Measurements from ENCODE around the gene MYOT. TPM values are rescaled to one million over a fixed set of nuclear protein-coding genes. Genes with fewer than 3 reads are reported as not detected.

The MYOT gene
- total RNA-seq, 2 donors from 2014 or later: not detected

- peaks cover 3% of the 10 kb centered on the region for H3K4me1 Mint-ChIP-seq (ENCODE audit: low read depth)
- no peaks in the 10 kb centered on the region for H3K27me3 Mint-ChIP-seq (ENCODE audit: low read depth)
- ATAC-seq (replicated peaks in 1 of 2): no peak
- no peaks in the 10 kb centered on the region for H3K9me3 Mint-ChIP-seq
- no peaks in the 10 kb centered on the region for H3K36me3 Mint-ChIP-seq (ENCODE audit: insufficient read depth in 2 of 2)
- H3K4me3 Mint-ChIP-seq: no peak overlapping the region
- H3K27ac Mint-ChIP-seq: no peak overlapping the region
- DNase-seq: no peak
These were observed 26.9 kb downstream of the MYOT start for GRCh38 chr5:137894586-137894985.

GRCh38 chr5:137896560-137896959, 28.9 kb downstream of the MYOT start:
- no peak for DNase-seq
- H3K36me3 Mint-ChIP-seq (ENCODE audit: insufficient read depth in 2 of 2): no peaks in the 10 kb centered on the region
- H3K27ac Mint-ChIP-seq: no peak overlapping the region
- no peak for ATAC-seq (replicated peaks in 1 of 2)
- no peaks in the 10 kb centered on the region for H3K9me3 Mint-ChIP-seq
- H3K27me3 Mint-ChIP-seq (ENCODE audit: low read depth): no peaks in the 10 kb centered on the region
- no peak overlapping the region for H3K4me3 Mint-ChIP-seq
- H3K4me1 Mint-ChIP-seq (ENCODE audit: low read depth): no peaks in the 10 kb centered on the region

DNA sequence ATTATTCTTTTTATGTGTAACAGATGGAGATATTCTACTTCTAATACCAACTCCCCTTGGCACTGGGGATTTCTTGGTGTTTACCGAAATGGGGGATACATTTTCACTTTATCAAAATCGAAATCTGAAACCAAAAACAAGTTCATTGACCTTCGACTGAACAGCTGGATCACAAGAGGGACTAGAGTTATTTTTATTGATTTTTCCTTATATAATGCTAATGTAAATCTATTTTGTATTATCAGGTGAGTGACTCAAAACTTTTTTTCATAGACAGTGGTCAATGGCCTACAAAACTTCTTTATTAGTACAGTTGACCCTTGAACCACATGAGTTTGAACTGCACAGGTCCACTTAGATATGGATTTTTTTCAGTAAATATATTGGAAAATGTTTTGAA, 31.8 kb downstream of the MYOT start:
- peaks cover 6% of the 10 kb centered on the region for H3K27me3 Mint-ChIP-seq (ENCODE audit: low read depth)
- no peaks in the 10 kb centered on the region for H3K4me1 Mint-ChIP-seq (ENCODE audit: low read depth)
- DNase-seq (no peak), ATAC-seq (replicated peaks in 1 of 2) (no peak)
- H3K9me3 Mint-ChIP-seq: no peaks in the 10 kb centered on the region
- no peaks in the 10 kb centered on the region for H3K36me3 Mint-ChIP-seq (ENCODE audit: insufficient read depth in 2 of 2)
- H3K4me3 Mint-ChIP-seq: no peak overlapping the region
- no peak overlapping the region for H3K27ac Mint-ChIP-seq

DNA sequence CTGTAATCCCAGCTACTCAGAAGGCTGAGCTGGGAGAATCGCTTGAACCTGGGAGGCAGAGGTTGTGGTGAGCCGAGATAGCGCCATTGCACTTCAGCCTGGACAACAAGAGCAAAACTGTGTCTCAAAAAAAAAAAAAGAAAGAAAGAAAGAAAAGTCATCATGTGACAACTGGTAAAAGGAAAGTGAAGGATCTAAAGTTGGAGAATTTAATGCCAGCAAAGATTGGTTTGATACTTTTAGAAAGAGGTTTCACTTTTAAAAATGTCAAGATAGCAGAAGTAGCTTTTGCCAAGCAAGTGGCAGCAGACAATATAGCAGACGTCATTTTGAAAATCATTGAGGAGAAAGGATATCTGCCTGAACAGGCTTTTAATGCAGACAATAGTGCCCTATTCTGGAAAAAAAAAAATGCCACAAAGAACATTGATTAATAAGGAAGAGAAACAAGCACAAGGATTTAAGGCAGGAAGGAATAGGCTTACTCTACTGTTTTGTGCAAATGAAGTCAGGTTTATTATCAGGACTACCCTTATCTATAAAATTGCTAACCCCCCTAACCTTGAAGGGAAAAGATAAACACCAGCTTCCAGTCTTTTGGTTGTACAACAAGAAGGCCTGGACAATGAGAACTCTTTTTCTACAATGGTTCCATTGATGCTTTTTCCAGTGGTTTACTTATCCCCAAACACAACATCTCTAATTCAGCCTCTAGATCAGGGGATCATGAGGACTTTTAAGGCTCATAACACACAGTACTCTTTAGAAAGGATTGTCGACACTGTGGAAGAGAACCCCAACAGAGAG, 33.6 kb downstream of the MYOT start:
- Mint-ChIP-seq H3K27me3 (ENCODE audit: low read depth) (peaks cover 6% of the 10 kb centered on the region), H3K9me3 (no peaks in the 10 kb centered on the region), H3K4me3 (no peak overlapping the region), H3K36me3 (ENCODE audit: insufficient read depth in 2 of 2) (no peaks in the 10 kb centered on the region), H3K27ac (no peak overlapping the region), H3K4me1 (ENCODE audit: low read depth) (no peaks in the 10 kb centered on the region)
- ATAC-seq (replicated peaks in 1 of 2) (no peak), DNase-seq (no peak)

DNA sequence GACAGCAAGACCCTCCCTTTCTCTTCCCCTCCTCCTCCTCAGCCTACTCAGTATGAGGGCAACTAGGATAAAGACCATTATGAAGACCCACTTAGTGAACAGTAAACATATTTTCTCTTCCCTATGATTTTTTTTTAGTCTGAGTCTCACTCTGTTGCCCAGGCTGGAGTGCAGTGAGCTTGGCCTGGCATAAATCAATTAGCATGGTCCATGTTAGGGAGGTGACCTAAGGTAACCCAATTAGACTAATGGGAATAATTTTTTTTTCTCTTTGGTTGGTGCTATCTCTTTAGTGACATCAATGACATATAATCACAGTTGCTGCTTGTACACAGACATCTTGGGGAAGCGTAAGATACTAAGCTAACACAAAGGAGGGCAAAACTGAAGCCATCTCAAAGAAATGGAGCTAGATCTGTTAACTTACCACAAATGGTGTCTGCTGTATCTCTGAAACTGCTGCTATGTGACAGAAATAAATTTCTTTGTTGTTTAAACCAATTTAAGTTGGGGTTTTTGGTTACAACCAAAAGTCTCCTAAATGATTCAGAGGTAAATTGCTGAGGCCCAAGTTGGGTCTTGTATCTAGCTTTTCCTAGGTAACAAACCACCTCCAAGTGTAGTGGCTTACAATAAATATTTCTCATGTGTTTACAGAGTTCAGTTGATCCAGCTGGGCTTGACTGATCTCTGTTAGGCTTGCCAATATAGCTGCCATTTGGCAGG, 34.9 kb downstream of the MYOT start:
- no peak for DNase-seq
- Mint-ChIP-seq H3K4me3 (no peak overlapping the region), H3K9me3 (no peaks in the 10 kb centered on the region), H3K36me3 (ENCODE audit: insufficient read depth in 2 of 2) (no peaks in the 10 kb centered on the region), H3K4me1 (ENCODE audit: low read depth) (no peaks in the 10 kb centered on the region), H3K27ac (no peak overlapping the region), H3K27me3 (ENCODE audit: low read depth) (peaks cover 6% of the 10 kb centered on the region)
- ATAC-seq (replicated peaks in 1 of 2): no peak

DNA sequence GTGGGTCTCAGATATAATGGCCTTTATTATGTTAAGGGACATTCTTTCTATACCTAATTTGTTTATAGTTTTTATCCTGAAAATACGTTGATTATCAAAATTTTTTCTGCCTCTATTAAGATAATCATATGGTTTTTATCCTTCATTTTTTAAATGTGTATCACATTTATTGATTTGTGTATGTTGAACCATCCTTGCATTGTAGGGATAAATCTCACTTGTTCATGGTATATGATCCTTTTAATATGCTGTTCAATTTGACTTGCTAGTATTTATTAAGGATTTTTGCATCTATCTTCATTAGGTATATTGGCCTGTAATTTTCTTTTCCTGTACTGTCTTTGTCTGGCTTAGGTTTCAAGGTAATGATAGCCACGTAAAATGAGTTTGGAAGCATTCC, 47.1 kb downstream of the MYOT start:
- DNase-seq (no peak), ATAC-seq (replicated peaks in 1 of 2) (no peak)
- H3K27me3 Mint-ChIP-seq (ENCODE audit: low read depth): peaks cover 12% of the 10 kb centered on the region
- no peak overlapping the region for H3K27ac Mint-ChIP-seq
- H3K36me3 Mint-ChIP-seq (ENCODE audit: insufficient read depth in 2 of 2): peaks cover 3 to 11% of the 10 kb centered on the region in 2 donors
- H3K9me3 Mint-ChIP-seq: peaks cover 6 to 8% of the 10 kb centered on the region in 2 donors
- H3K4me1 Mint-ChIP-seq (ENCODE audit: low read depth): no peaks in the 10 kb centered on the region
- no peak overlapping the region for H3K4me3 Mint-ChIP-seq

GRCh38 chr5:137916923-137917322, 49.3 kb downstream of the MYOT start:
- Mint-ChIP-seq H3K9me3 (peaks cover 6 to 8% of the 10 kb centered on the region in 2 donors), H3K27me3 (ENCODE audit: low read depth) (peaks cover 8% of the 10 kb centered on the region), H3K4me3 (no peak overlapping the region), H3K27ac (no peak overlapping the region), H3K36me3 (ENCODE audit: insufficient read depth in 2 of 2) (peaks cover 3 to 11% of the 10 kb centered on the region in 2 donors), H3K4me1 (ENCODE audit: low read depth) (no peaks in the 10 kb centered on the region)
- DNase-seq: no peak
- ATAC-seq (replicated peaks in 1 of 2): no peak

- Mint-ChIP-seq H3K27ac (no peak overlapping the region), H3K36me3 (ENCODE audit: insufficient read depth in 2 of 2) (peaks cover under 1 to 5% of the 10 kb centered on the region in 2 donors), H3K4me3 (no peak overlapping the region), H3K27me3 (ENCODE audit: low read depth) (peaks cover 7% of the 10 kb centered on the region), H3K9me3 (peaks cover 2 to 4% of the 10 kb centered on the region in 2 donors), H3K4me1 (ENCODE audit: low read depth) (no peaks in the 10 kb centered on the region)
- ATAC-seq (replicated peaks in 1 of 2) (no peak), DNase-seq (no peak)
These were observed 54.3 kb downstream of the MYOT start for GRCh38 chr5:137921931-137922330.

DNA sequence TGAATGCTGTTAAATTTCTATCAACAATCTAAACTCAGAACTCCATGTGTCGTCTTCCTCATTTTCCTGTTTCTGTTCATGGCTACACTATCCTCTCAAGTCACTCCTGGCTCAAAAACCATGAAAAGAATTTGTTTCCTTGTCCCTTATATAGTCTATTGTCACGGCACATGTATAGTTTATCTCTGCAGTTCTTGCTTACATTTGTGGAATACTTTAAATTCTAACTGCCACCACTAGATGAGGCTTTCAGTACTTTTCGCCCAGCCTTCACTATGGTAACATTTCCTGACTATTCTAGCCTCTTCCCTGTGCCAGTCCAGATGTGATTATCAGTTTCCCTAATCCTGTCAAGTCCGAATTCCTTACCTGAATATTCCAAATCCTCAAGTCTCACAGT, 56.2 kb downstream of the MYOT start:
- ATAC-seq (replicated peaks in 1 of 2): no peak
- no peaks in the 10 kb centered on the region for H3K4me1 Mint-ChIP-seq (ENCODE audit: low read depth)

GRCh38 chr5:137932800-137933199, 65.1 kb downstream of the MYOT start:
- peaks cover 7% of the 10 kb centered on the region for H3K4me1 Mint-ChIP-seq (ENCODE audit: low read depth)
- no peak overlapping the region for H3K4me3 Mint-ChIP-seq
- ATAC-seq (replicated peaks in 1 of 2) (no peak), DNase-seq (no peak)
- no peaks in the 10 kb centered on the region for H3K9me3 Mint-ChIP-seq
- H3K27me3 Mint-ChIP-seq (ENCODE audit: low read depth): no peaks in the 10 kb centered on the region
- no peak overlapping the region for H3K27ac Mint-ChIP-seq
- peaks cover 0 to 2% of the 10 kb centered on the region in 2 donors for H3K36me3 Mint-ChIP-seq (ENCODE audit: insufficient read depth in 2 of 2)

More for the DNA sequence above, 56.2 kb downstream of the MYOT start:
- H3K27ac Mint-ChIP-seq: no peak overlapping the region
- H3K27me3 Mint-ChIP-seq (ENCODE audit: low read depth): no peaks in the 10 kb centered on the region
- H3K36me3 Mint-ChIP-seq (ENCODE audit: insufficient read depth in 2 of 2): peaks cover 0 to 1% of the 10 kb centered on the region in 2 donors
- H3K4me3 Mint-ChIP-seq: no peak overlapping the region
- DNase-seq: no peak
- no peaks in the 10 kb centered on the region for H3K9me3 Mint-ChIP-seq

DNA sequence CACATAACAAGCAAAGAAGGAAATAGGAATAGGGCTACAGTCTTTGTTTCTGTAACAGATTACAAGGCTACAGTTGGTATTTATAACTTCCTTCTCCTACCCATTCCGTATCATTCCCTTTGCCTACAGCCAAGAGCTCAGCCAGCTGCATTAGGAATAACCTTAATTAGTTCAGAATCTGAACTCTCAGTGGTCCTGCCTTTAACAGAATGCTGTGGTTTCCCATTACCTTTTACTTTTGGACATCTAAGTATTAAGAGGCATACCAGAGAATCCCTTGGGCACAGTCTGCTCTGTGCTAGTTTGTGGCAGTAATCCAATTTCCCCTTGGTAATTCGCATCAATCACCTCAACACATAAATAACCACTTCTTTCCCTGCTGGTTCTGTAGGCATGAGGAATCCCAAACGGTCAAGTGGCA, 65.8 kb downstream of the MYOT start:
- no peaks in the 10 kb centered on the region for H3K9me3 Mint-ChIP-seq
- H3K4me1 Mint-ChIP-seq (ENCODE audit: low read depth): peaks cover 7% of the 10 kb centered on the region
- no peak overlapping the region for H3K4me3 Mint-ChIP-seq
- H3K27me3 Mint-ChIP-seq (ENCODE audit: low read depth): no peaks in the 10 kb centered on the region
- H3K36me3 Mint-ChIP-seq (ENCODE audit: insufficient read depth in 2 of 2): peaks cover 0 to 2% of the 10 kb centered on the region in 2 donors
- ATAC-seq (replicated peaks in 1 of 2) (no peak), DNase-seq (no peak)
- peak overlapping the region; percentile 22 for H3K27ac Mint-ChIP-seq

- peak overlapping the region; percentile 91 for H3K27ac Mint-ChIP-seq
These were observed 67.5 kb downstream of the MYOT start for GRCh38 chr5:137935190-137935589.

DNA sequence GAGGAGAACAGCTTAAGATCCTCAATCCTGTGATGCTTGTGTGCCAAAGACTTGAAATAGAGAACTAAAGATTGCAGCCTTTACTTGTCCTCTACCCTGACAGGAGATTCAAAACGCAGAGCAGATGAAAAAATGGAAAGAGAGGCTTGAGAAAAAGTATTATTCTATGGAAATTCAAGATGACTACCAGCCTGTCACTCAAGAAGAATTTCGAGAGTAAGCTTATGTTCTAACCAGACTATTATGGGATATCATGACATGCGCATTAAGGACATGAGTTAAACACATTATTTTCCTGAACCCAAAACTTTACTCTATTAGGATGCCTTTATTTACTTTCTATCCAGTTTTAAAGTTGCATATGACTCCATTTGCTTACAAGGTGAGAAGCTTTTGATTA, 68.0 kb downstream of the MYOT start:
- Mint-ChIP-seq H3K4me1 (ENCODE audit: low read depth) (peaks cover 22% of the 10 kb centered on the region), H3K9me3 (no peaks in the 10 kb centered on the region), H3K27ac (peak overlapping the region; percentile 91), H3K36me3 (ENCODE audit: insufficient read depth in 2 of 2) (peaks cover 5% of the 10 kb centered on the region in 2 donors), H3K27me3 (ENCODE audit: low read depth) (no peaks in the 10 kb centered on the region), H3K4me3 (peak overlapping the region in 1 of 2 donors; percentile 27)
- ATAC-seq (replicated peaks in 1 of 2) (no peak), DNase-seq (no peak)

More at GRCh38 chr5:137935190-137935589, 67.5 kb downstream of the MYOT start:
- DNase-seq (no peak), ATAC-seq (replicated peaks in 1 of 2) (peak; percentile 24 to 45)
- Mint-ChIP-seq H3K9me3 (no peaks in the 10 kb centered on the region), H3K36me3 (ENCODE audit: insufficient read depth in 2 of 2) (peaks cover 2 to 5% of the 10 kb centered on the region in 2 donors), H3K4me1 (ENCODE audit: low read depth) (peaks cover 22% of the 10 kb centered on the region), H3K27me3 (ENCODE audit: low read depth) (no peaks in the 10 kb centered on the region), H3K4me3 (peak overlapping the region in 1 of 2 donors; percentile 27)
